Gastrocnemius medialis (tissue), 4 donors: ENCODE data around the gene TANGO6.

Experiments used
- POLR2A ChIP-seq, 2 donors: fragments of 450-650 bp; IDR thresholded peaks; one replicate each; pipeline ENCODE4 v1.6.1; 2017; ENCODE audit warnings: antibody characterized with exemption in 2 of 2, mild to moderate bottlenecking in 2 of 2, moderate library complexity in 2 of 2
- TF ChIP-seq, protein P1 (sequence below), 5 experiments: fragments of 450-650 bp in 3 of 5; fragments of 200-600 bp in 2 of 5; sonication (generic) in 2 of 5; IDR thresholded peaks in 4 of 5; conservative IDR thresholded peaks in 1 of 5; 1 replicate in 4 of 5; 2 replicates in 1 of 5; pipeline ENCODE4 v1.5.1; 2016 to 2019; ENCODE audit warnings: antibody characterized with exemption in 5 of 5, mild to moderate bottlenecking in 3 of 5, moderate library complexity in 3 of 5

- TF ChIP-seq, protein P1, sequence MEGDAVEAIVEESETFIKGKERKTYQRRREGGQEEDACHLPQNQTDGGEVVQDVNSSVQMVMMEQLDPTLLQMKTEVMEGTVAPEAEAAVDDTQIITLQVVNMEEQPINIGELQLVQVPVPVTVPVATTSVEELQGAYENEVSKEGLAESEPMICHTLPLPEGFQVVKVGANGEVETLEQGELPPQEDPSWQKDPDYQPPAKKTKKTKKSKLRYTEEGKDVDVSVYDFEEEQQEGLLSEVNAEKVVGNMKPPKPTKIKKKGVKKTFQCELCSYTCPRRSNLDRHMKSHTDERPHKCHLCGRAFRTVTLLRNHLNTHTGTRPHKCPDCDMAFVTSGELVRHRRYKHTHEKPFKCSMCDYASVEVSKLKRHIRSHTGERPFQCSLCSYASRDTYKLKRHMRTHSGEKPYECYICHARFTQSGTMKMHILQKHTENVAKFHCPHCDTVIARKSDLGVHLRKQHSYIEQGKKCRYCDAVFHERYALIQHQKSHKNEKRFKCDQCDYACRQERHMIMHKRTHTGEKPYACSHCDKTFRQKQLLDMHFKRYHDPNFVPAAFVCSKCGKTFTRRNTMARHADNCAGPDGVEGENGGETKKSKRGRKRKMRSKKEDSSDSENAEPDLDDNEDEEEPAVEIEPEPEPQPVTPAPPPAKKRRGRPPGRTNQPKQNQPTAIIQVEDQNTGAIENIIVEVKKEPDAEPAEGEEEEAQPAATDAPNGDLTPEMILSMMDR (IDR thresholded peaks at IDR 0.05 in 4 of 5, conservative IDR thresholded peaks at IDR 0.05 in 1 of 5), result no peak
- TF ChIP-seq POLR2A (IDR thresholded peaks at IDR 0.05), result no peak
Observed at GRCh38 chr16:69114346-69114975, 271.1 kb downstream of the TANGO6 start.
